ENCODE measurements around the gene PCNX3.
A peak's percentile ranks its signal among the peaks of the same experiment; 100 is the strongest.

The PCNX3 gene

DNA sequence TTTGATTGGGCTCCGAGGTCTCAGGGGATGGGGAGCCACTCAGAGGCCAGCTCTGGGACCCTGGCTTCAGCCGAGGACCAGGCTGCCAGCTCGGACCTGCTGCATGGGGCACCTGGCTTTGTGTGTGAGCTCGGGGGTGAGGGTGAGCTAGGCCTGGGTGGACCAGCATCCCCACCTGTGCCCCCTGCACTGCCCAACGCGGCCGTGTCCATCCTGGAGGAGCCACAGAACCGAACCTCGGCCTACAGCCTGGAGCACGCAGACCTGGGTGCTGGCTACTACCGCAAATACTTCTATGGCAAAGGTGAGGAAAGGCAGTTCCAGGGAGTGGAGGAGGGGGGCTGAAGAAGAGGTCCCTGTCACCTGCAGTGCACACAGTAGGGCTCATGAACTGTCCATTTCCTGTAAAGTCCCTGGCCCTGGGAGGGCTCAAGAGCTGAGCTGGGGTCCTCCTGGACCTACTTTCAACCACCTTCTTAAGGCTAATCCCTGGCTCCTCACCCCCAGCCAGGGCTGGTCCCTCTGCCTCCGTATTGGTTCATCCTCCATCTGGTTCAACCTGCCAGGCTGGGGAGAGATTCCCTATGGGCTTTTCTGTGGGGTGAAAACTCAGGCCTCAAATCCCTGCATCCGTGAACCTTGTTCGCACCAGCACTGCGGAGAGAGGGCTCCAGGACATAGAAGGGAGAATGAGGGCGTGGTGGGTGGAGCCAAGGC, 25.9 kb downstream of the PCNX3 start:
- DNase-seq, result no peak

DNA sequence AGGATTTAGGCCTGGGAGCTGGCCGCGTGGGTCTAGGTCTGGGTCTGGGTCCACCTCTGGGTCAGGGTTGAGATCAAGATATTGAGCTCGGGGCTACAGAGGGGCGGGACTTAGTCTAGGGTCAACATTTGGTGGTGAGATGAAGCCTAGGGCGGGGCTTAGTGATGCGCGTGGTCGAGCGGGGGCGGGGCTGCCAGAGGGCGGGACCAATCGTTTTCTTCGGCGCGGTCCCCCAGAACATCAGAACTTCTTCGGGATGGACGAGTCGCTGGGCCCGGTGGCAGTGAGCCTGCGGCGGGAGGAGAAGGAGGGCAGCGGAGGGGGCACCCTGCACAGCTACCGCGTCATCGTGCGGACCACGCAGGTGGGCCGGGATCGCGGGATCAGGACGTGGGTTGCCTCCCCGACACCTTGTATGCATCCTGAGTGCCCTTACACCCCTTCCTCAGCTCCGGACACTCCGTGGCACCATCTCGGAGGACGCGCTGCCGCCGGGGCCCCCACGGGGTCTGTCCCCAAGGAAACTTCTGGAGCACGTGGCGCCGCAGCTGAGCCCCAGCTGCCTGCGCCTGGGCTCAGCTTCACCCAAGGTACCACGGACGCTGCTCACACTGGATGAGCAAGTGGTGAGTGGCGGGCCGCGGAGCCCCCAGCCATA, 26.6 kb downstream of the PCNX3 start:
- peak; percentile 24 for DNase-seq

DNA sequence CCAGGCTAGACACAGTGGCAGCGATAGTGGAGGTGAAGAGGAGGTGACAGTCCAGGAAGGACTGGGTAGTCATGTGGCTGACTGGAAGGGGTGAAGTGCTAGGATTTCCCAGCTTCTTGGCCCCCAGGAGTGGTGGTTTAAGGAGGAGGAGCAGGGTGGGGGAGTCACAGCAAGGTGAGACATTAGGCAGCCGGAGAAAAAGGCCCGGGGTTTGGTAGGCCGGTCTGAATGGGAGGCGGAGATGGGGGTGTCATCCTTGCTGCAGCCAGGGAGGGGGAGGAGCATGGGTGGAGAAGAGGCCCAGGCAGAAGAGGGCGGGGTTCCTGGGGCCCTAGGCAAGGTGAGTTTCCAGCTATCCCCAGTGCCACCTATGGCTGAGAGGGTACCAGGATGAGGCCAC, 28.4 kb downstream of the PCNX3 start:
- no peak for DNase-seq

DNA sequence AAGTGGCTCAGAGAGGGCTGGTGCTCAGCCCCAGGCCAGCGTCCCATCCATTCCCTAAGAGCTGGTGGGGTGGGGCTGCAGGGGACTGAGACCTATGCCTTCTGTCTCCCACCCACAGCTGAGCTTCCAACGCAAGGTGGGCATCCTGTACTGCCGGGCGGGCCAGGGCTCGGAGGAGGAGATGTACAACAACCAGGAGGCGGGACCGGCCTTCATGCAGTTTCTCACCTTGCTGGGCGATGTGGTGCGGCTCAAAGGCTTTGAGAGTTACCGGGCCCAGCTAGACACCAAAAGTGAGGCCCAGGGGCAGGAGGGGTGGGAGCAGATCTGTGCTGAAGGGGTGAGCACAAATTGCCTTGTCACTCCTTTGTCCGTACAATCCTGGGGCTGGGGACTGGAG, 29.3 kb downstream of the PCNX3 start:
- DNase-seq, result no peak

DNA sequence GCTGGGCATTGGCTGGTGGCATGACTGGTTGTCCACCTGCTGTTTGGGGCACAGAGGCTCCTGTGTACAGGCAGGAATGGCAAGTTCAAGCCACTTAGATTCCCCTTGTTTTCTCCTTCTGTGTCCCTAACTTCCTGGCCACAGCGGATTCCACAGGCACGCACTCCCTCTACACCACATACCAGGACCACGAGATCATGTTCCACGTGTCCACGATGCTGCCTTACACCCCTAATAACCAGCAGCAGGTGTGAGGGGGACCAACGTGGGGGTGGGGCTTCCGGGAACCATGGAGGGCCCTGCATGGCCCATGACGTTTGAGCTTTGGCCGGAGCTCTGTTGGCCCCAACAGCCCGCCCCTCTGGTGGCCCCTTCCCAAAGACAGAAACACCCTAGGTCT, 30.1 kb downstream of the PCNX3 start:
- no peak for DNase-seq

DNA sequence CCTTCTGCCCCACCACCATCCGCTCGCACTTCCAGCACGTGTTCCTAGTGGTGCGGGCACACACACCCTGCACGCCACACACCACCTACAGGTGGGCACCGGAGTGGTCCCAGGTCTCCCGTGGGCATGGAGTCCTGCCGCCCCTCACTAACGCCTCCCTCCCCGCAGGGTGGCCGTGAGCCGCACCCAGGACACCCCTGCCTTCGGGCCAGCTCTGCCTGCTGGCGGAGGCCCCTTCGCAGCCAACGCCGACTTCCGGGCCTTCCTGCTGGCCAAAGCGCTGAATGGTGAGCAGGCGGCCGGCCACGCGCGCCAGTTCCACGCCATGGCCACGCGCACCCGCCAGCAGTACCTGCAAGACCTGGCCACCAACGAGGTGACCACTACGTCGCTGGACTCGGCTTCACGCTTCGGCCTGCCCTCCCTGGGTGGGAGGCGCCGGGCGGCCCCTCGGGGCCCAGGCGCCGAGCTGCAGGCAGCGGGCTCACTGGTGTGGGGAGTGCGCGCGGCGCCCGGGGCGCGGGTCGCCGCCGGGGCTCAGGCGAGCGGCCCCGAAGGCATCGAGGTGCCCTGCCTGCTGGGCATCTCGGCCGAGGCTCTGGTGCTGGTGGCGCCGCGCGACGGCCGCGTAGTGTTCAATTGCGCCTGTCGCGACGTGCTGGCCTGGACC, 30.8 kb downstream of the PCNX3 start:
- no peak for DNase-seq

DNA sequence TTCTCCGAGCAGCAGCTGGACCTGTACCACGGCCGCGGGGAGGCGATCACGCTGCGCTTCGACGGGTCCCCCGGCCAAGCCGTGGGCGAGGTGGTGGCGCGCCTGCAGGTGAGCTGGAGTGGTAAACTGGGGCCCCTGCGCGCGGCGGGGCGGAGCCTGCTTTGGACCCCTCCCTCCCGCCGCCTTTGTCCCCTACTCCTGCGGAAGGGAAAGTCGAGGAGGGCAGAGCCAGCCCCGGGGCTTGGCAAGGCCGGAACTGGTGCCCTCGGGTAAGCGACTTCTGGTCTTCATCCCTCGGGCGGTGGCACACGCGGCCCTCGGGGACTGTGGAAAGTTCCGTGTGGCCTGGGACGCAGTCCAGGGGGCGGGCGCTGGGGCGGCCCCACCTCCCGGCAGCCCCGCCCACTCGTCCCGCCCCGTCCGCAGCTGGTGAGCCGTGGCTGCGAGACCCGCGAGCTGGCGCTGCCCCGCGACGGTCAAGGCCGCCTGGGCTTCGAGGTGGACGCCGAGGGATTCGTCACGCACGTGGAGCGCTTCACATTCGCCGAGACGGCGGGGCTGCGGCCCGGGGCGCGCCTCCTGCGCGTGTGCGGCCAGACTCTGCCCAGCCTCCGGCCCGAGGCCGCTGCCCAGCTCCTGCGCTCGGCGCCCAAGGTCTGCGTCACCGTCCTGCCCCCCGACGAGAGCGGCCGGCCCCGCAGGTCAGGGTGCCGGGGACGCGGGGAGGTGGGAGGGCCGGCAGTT, 31.6 kb downstream of the PCNX3 start:
- no peak for DNase-seq

DNA sequence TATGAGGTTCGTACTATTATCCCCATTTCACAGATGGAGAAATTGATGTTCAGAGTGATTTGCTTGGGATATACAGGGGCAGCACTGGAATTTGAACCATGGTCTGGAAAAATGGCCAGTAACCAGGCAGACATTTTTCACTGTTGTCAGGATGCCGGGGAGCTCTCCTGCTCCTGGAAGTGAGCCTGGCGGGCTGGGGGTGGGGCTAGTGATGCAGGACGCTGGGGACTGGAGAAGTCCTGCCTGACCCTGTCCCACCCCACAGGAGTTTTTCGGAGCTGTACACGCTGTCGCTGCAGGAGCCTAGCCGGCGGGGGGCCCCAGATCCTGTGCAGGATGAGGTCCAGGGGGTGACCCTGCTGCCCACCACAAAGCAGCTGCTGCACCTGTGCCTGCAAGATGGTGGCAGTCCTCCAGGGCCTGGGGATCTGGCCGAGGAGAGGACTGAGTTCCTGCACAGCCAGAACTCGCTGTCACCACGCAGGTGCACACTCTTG, 33.5 kb downstream of the PCNX3 start:
- no peak for DNase-seq

DNA sequence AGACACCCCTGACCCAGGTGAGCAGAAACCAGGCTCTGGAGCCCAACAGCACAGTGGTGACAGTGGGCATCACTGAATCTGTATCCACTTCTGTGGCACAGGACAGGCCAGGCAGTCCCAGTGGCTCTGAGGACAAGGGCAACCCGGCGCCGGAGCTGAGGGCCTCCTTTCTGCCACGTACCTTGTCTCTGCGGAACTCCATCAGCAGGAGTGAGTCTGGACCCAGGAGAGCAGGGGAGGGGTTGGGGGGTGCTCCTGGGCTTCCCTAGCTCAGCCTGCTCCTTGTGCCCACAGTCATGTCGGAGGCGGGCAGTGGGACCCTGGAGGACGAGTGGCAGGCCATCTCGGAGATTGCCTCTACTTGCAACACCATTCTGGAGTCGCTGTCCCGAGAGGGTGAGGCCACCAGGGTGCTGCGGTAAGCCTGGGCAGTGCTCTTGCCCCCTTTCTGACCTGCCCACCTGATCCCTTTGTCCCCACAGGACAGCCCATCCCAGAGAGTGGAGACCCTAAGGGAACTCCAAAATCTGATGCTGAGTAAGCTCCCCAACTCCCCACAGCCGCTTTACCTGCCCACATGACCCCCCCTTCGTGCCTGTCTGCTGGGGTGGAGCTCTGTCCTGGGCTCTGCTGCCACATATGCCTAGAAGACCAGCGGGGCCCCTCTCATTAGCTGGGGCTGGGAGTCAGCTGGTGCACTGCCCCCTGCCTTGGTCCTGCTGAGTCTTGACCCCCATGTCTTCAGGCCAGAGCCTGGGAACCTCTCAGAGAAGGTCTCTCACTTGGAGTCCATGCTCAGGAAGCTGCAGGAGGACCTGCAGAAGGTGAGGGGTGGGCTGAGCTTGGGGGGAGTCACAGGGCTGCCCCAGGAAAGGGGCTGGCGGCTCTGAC, 34.3 kb downstream of the PCNX3 start:
- DNase-seq, result no peak

DNA sequence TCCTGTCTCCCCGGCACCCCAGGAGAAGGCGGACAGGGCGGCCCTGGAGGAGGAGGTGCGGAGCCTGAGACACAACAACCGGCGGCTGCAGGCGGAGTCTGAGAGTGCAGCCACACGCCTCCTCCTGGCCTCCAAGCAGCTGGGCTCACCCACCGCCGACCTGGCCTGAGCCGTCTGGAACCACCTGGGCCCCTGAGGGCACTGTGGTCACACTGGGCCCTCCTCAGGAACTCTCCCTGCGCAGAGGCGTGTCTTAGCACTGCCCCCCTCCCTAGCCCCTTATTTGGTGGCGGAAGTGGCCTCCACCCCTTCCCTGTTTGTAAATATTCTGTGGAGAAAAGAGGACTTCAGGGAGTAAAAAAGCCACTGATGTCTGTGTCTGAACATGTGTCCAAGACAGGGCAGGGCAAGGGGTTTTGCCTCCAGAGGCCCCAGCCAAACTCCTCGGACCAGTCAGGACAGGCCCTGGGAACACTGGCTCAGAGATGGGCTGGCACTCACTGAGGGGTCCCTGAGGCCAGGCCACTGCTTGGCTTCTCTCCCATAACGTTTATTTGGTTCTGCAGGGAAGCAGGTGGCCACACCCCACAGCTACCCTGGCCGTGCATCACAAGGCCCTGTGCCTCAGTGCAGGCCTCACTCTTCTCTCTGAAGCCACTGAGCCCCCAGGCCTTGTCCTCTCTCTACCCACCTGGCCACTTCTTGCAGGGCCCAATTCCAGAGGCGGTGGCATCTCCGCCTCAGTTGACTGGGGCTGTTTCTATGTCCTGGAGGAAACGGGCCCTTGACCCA, 35.2 kb downstream of the PCNX3 start:
- no peak for DNase-seq

DNA sequence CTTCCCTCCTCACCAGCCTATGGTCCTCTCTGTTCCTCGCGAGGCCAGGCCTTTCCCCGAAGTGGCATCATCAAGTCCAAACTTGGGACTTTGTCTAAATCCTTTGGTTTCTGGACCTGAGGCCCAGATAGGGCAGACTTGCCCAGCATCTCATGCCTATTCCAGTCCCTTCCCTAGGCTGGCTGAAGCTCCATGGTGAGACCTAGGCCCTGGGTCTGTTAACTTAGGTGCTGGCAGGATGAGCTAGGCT, 35.7 kb downstream of the PCNX3 start:
- no peak for DNase-seq

DNA sequence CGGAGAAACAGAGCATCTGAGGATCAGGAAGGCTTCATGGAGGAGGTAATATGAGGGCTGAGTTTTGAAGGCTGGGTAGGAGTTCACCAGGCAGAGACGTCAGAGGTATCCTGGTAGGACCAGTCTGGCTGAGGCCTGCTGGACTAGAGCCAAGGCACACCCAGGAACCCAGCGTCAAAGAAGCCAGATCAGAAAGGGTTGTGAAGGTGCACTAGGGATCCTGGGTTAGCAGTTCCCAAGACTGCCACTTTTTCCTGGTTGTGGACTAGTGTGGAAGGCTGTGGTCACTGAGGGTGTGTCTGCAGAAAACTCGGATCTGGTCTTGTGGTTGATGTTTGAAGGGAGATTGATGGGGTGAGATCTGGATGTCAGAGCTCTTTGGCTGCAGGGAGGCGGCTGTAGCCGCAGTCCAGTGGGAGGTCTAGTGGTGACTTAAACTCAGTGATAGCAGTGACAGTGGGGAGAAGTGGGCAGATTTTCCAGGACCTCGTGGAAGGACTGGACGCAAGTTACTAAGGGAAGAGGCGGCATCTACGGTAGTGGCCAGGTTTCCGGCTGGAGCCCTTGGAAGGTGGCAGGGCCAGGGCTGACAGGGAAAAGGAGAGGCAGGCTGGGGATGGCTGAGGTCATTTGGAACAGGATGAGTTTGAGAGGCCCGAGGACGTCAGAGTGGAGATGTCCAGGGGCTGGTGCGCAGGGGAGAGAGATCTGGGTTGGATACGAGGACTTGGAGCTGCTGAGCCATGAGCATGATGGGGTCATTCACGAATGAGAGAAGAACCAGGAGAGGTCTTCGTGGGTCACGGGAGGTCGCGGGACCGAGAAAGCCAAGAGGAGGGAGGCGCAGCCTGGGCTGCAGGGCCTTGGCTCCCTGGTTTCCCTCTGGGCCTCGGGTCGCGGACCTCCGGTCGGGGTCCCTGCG, 36.3 kb downstream of the PCNX3 start:
- no peak for DNase-seq

DNA sequence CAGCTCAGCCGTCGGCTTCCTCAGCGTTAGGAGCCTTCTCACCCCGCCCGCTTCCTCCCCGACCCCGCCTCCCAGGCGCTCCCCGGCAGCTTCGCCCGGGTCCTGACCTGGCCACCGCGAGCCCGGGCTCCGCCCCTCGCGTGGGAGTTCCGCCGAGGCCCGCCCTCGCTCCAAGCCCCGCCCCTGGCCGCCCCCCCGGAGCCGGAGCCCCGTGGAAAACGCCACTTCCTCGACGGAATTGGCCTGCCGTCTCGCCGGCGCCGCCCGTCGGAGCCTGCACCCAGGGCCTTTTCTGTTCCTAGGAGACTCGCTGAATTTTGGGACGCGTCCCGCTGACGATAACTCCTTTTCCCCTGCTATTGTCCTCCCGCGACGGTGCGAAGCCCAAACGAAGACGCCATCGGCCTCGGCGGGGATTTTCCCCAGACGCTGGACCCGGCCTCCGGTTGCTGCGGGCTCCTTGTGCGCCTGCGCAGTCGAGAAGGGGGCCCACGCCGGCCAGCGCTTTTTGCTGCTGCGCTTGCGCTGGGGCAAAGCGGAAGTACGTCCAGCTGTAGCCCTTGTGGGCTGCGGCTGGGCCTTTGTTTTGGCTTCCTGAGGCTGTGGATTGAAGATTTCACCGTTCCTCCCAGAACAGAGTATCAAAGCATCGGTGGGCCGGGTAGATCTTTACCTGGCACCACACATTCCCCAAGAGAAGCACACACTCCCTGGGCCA, 37.1 kb downstream of the PCNX3 start:
- DNase-seq, result peak; percentile 97

DNA sequence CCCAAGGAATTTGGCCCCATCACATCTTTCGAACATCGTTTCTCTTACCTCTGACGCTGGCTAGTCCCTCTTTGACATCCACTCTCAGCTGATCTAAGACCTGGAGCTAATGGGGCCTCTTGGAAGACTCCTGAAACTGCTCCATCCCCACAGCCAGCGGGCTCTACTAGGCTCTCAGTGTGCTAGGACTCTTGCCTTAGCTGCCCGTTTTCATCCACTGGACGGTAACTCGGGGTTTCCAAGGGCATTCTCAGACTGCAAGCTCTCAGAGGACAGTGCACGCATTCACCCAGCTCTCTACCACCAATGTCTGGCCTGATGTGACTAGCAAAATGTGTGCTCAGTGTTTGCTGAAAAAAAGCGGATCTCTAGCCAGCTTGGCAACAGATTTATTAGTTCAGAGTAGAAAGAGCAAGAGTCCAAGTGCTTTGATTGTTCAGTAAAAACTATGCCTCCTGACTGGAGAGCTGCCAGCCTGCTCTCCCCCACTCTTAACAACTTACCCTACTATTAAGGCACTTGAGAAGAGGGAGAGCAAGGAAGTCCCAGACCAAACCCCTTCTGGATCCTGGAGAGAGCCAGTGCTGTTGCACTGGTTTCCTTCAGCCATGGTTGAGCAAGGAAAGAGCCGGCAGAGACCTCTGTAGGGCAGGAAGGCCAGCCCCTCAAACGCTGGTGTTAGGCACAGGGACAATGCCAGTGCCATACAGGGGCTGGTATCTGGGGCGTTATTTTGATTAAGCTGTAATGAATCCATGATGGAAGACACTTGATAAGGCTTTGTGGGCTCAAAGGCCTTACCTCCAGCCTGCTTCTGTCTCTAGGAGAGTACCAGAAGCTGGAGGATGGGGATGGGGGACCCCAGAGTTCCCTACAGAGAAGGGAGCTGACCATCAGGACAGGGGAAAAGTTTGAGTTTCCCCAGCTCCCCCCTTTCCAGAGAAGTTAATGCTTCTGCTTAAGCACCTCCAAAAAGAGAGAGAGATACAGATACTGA, 38.0 kb downstream of the PCNX3 start:
- no peak for DNase-seq

DNA sequence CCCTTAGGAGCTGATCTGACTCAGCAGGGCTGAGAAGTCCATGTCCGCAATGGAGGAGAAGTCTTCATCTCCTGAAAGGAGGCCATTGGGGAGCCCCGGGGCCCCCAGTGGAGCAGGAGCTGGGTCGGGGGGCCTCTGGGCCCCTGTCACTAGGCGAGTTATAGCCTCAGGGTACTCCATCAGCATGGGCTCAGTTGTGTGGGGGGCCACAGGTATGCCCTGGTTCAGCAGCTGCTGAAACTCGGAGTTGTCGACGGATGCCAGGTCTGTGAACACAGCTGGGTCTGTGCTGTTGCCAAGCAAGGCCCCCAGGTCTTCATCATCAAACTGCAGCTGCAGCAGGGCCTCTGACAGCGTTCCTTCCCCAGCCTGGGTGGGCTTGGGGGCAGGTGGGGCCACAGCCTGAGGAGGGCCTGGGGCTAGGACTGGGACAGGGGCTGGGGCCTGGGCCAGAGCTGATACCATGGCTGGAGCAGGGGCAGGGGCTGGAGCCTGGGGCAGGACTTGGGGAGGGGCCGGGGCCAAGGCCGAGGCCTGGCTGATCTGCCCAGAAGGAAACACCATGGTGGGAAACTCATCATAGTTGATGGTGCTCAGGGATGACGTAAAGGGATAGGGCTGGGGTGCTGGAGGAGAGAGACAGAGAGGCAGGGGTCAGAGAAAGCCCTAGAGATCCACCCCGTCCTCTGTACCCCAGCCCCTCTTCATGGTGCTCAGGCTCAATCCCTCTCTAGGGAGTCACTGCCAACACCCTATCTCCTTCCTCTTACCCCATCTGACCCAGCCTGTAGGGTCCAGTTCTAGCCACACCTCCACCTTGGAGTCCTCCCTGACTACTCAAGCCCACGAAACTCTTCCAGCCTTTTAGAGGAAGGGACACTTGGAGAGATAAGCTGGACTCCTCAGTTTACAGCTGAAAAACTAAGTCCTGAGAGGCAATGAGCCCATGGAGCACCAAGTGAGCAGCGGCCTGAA, 39.1 kb downstream of the PCNX3 start:
- no peak for DNase-seq

DNA sequence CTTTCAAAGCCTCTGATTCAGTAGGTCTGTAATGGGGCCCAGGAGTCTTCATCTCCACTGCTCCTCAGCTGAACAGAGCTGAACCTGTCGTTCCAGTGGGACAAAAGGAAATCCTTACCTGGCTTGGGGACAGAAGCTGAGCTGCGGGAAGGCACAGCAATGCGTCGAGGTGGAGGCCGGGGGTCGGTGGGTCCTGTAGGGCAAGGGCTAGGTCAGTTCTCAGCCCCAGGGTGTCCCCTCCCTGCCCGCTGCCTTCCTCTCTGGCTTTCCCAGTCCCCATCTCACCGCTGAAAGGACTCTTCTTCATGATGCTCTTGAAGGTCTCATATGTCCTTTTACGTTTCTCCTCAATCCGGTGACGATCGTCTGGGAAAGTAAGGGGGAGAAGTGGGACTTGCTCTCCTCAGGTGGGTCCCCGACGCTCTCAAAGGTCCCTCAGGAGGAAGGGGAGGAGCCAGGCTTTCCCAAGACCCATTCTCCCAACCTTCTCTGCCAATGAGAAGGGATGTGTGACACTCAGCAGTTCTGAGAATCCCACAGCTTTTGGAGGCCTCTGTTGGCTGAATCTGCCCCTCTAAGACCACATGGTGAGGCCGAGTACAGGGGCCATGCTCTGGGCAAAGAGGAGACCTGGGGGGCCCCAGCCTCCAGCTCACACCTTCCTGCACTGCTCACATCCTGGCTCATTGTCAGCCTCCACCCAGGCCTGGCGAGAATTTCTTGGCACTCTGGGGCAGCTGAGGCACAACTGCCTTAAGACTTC, 40.2 kb downstream of the PCNX3 start:
- no peak for DNase-seq

DNA sequence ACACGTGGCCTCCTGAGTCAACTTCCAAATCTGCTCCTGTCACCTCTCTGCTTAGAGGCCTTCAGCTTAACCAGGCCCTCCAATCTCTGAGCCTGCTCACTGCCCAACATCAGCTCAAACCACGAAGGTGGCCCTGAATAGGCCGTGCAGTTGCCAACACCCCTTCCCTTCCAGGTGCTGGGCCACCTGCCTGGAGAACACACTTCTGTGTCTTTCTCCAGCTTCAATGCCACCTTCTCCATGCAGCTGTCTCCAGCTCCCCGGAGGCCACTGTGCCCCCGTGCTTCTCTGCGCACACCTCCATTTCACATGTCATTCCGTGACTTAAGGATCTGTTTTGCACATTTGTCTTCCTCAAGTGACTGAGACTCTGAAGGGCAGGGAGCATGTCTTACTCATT, 41.9 kb downstream of the PCNX3 start:
- no peak for DNase-seq
